Esophagus muscularis mucosa (tissue), 2 donors: ENCODE data around the gene ABCF2.

Experiments
- POLR2A ChIP-seq: fragments of 450-650 bp; IDR thresholded peaks from one replicate; pipeline ENCODE4 v1.6.1; 2017; ENCODE audit warnings: antibody characterized with exemption, moderate library complexity, mild to moderate bottlenecking, low read depth
- POLR2AphosphoS5 ChIP-seq, 2 donors: sonication (generic); formaldehyde crosslinking; IDR thresholded peaks; one replicate each; pipeline ENCODE4 v1.6.1; 2017; ENCODE audit warnings: antibody characterized with exemption in 2 of 2

- TF ChIP-seq POLR2A (no peak), POLR2AphosphoS5 (IDR thresholded peaks at IDR 0.05) (no peak)
These were observed 14.4 kb downstream of the ABCF2 start for GRCh38 chr7:151212626-151213025.
